SIG-M5 treated with dmso at 0.1 percent for 504 hours (cell line): Measurements from ENCODE around the gene F7.

Experiments
- DNase-seq: peaks from one replicate; lab custom pipeline; 2025; ENCODE audit not compliant: unreplicated experiment; lab: John Stamatoyannopoulos, UW

The F7 gene

DNA sequence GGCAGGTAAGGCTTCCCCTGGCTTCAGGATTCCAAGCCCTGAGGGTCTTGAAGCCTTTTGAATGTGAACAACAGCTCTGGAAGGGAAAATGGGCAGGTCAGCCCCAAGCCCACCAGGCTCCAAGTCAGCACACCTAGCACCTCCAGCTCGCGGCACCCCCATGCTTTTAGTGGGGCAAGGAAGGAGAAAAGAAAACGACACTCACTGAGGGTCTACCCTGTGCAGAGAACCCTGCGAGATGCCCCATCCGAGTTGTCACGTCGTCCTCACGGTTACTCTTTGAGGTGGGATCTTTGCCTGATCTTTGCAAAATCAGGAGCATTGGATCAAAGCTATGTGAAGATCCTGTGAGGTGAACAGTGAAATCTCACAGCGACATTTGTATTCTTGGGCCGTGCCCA, 11.3 kb downstream of the F7 start:
- DNase-seq, result no peak

DNA sequence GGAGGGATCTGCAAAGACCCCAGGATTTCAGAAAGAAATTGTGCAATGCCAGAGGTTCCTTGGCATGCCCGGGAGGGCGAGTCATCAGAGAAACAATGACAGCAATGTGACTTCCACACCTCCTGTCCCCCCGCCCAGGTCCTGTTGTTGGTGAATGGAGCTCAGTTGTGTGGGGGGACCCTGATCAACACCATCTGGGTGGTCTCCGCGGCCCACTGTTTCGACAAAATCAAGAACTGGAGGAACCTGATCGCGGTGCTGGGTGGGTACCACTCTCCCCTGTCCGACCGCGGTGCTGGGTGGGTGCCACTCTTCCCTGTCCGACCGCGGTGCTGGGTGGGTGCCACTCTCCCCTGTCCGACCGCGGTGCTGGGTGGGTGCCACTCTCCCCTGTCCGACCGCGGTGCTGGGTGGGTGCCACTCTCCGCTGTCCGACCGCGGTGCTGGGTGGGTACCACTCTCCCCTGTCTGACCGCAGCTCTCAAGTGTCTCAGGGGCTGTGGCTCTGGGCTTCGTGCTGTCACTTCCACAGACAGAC, 11.8 kb downstream of the F7 start:
- no peak for DNase-seq

DNA sequence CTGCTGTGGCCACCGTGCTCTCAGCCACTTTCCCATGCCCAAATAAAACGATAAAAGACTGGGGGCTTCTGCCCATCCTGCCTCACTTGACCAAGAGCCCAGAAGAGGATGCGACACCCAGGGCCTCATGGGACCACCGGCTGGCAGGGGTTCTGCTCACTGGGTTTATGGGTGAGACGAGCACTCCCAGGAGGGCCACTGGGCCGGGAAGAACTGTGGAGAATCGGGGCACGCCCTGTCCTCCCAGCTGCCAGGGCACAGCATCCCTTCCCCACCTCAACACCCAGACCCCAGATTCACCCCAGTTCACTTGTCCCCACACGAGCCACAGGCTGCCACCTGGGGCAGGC, 12.3 kb downstream of the F7 start:
- DNase-seq, result no peak

DNA sequence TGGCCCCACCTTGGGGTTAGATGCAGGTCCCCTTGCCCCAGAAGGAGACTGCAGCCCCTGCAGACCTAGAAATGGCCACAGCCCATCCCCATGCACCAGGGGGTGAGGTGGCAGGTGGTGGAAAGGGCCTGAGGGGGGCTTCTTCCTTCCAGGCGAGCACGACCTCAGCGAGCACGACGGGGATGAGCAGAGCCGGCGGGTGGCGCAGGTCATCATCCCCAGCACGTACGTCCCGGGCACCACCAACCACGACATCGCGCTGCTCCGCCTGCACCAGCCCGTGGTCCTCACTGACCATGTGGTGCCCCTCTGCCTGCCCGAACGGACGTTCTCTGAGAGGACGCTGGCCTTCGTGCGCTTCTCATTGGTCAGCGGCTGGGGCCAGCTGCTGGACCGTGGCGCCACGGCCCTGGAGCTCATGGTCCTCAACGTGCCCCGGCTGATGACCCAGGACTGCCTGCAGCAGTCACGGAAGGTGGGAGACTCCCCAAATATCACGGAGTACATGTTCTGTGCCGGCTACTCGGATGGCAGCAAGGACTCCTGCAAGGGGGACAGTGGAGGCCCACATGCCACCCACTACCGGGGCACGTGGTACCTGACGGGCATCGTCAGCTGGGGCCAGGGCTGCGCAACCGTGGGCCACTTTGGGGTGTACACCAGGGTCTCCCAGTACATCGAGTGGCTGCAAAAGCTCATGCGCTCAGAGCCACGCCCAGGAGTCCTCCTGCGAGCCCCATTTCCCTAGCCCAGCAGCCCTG, 12.8 kb downstream of the F7 start:
- DNase-seq, result no peak

DNA sequence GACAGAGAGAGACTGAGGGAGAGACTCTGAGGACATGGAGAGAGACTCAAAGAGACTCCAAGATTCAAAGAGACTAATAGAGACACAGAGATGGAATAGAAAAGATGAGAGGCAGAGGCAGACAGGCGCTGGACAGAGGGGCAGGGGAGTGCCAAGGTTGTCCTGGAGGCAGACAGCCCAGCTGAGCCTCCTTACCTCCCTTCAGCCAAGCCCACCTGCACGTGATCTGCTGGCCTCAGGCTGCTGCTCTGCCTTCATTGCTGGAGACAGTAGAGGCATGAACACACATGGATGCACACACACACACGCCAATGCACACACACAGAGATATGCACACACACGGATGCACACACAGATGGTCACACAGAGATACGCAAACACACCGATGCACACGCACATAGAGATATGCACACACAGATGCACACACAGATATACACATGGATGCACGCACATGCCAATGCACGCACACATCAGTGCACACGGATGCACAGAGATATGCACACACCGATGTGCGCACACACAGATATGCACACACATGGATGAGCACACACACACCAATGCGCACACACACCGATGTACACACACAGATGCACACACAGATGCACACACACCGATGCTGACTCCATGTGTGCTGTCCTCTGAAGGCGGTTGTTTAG, 13.7 kb downstream of the F7 start:
- no peak for DNase-seq

DNA sequence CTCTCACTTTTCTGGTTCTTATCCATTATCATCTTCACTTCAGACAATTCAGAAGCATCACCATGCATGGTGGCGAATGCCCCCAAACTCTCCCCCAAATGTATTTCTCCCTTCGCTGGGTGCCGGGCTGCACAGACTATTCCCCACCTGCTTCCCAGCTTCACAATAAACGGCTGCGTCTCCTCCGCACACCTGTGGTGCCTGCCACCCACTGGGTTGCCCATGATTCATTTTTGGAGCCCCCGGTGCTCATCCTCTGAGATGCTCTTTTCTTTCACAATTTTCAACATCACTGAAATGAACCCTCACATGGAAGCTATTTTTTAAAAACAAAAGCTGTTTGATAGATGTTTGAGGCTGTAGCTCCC, 14.2 kb downstream of the F7 start:
- no peak for DNase-seq

DNA sequence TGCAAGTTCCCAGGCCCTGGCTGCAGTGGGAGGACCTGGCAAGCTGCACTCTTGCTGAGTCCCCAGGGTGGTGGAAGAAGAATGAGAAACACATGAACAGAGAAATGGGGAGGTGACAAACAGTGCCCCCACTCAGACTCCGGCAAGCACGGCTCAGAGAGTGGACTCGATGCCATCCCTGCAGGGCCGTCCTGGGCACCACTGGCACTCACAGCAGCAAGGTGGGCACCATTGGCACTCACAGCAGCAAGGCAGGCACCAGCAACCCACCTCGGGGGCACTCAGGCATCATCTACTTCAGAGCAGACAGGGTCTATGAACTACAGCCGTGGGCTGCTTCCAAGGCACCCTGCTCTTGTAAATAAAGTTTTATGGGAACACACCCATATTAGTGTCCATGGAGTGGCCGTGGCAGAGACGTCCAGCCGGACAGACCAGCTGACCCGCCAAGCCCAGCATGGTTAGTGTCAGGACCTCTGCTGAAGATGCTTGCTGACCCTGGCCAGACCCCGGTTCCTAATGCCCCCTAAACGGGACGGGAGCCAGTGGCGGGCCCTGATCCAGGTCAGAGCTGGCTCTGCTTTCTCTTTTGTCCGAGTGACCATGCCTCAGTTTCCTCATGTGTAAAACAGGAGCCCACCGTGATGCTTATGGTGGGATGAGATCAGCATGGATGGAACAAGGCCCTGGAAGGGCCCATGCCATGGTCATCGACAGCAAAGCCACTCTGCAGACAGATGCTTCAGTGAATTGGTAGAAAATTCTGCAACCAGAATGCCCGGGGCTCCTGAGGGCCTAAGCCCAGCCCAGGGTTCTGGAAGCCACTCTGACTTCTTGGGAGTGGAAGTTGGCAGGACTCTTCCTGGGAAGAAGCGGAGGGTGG, 14.9 kb downstream of the F7 start:
- no peak for DNase-seq

DNA sequence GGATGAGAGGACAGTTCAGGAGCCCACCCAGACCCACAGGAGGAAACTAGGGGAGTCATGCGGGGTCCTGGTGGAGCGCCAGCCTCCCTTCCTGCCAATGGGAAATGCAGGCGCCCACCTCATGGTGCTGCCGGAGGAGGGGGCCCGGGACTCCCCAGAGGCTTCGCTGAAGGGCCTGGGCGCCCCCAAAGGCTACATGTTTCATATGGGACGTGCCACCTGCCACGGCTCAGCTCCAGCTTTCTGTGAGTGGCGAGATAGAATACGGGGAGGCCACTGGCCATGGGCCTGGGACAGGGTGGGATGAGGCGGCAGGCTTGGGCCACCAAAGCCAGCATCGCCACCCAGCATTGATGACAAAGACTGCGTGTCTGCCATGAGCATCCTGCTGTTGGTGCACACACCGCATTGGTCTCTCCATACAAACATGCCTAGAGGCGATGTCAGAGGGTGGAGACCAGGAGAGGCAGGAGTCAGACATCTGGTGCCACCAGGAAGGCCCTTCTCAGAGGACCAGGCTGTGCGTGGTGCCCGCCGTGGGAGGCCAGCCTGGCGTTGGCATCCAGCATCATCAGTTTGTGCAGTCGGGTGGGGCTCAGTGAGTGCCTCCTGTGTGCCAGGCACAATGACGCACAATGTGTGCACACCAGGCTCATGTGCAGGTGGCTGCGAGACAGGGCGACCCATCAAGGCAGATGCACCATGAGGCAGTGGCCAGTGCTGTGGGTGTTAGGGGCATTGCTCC, 15.8 kb downstream of the F7 start:
- DNase-seq, result no peak

DNA sequence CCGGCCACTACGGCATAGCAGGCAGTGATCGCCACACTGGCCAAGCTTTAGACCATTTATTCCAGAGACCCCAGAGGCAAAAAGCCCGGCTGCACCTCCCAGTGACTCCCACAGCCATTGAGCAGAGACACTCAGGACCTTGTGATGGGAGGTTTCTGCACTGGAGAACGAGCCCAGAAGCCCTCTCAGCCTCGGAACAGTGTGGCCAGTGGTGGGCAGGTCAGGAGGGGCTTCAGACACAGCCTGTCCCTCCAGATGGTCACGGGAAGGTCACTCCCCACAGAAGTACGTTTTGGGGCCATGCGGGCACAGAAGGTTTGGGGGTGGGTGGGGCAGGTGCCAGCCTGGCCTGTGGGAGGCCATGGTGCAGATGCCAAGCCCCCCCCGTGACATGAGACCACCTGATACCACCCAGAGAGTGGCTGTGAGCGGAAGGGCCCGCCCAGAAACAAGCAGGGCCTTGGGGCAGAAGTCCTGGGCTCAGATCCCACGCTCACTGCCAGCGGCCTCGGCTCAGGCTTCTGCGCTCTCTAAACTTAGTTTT, 16.4 kb downstream of the F7 start:
- no peak for DNase-seq

DNA sequence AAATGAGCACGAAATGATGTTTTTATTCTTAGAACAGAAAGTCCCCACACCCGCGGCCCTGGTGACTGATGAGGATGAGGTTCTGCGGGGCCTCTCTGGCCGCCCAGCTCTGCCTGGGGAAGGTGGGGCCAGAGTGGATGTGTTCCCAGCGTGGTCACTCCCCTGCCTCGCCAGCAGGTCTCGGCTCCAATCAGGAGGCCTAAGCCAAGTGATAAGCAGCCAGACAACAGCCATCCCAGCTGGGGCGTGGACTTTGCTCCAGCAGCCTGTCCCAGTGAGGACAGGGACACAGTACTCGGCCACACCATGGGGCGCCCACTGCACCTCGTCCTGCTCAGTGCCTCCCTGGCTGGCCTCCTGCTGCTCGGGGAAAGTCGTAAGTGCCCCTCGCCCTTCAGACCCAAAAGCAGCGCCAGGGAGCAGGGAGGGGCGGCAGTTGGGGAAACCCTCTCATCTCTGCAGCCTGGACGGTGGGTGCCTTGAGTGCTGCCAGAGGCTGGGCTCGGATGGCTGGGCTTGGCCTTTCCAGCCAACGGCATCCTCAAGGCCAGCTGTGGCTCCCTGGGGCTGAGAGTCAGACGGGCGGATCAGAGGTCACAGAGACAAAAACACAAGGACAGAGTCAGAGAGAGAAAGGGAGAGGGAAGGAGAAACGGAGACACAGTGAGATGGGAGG, 17.1 kb downstream of the F7 start, which contains the start of gene F10:
F10 (plus strand) TSS at position 250 of the 676 bp plus-strand sequence; CDS start at position 307, 57 bp downstream.
- no peak for DNase-seq

DNA sequence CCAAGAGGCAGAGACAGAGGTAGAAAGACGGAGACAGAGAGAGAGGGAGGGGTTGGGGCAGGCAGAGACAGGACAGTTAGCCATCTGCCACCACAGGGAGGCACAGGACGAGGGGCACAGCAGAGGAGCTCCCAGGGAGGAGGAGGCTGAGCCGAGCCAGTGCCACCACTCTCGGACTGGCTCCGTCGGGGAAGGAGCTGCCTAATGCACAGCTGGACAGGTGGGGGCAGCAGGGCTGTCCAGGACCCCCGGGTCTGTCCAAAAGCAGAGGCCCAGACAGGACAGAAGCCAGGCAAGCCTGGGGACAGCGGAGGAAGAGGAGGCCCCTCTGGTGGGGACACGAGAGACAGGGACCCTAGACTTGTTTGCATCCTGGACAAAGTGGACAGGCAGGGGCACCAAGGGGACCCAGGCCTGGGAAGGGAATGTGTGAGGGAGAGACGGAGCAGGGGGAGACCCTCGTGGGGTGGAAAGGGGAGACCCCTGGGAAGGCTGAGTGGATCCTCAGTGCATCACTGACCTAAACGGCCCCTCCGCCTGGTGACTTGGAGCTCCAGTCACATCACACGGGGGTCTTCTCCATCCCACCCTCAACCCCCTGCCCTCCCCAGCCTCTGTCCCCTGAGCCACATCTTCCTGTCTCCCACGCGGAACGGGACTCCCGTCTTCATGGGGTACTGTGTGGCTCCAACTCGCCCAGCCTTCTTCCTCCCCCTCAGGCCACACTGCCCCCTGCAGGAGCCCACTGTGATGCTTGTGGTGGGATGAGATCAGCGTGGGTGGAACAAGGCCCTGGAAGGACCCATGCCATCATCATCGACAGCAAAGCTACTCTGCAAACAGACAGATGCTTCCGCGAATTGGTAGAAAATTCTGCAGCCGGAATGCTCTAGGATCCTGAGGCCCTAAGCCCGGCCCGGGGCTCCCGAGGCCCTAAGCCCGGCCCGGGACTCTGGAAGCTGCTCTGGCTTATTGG, 17.9 kb downstream of the F7 start:
- no peak for DNase-seq

DNA sequence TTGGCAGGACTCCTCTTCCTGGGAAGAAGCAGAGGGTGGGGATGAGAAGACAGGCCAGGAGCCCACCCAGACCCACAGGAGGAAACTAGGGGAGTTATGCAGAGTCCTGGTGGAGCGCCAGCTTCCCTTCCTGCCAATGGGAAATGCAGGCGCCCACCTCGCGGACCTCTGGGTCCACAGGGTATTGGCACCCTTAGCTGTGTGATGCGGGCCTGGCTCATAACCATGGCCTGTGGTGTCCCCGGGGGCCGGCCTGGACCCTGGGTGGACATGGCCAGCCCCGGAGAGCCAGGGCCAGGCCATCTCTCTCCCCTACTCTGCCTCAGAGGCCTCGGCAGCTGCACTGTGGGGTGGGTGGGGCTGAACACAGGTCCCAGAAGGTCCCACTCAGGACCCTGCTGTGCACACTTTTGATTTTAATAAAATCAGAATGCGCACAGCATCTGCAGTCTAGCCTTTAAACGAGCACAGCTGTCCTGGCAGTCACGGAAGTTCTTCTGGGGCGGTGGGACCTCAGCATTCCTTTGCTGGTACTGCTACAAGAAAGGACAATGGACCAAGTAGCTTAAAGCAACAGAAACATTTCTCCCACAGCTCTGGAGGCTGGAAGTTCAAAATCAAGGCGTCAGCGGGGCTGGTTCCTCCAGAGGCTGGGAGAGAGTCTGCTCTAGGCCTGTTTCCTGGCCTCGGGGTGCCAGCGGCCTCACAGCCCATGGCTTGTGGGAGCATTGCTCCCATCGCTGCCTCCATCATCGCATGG, 18.8 kb downstream of the F7 start:
- DNase-seq, result no peak

DNA sequence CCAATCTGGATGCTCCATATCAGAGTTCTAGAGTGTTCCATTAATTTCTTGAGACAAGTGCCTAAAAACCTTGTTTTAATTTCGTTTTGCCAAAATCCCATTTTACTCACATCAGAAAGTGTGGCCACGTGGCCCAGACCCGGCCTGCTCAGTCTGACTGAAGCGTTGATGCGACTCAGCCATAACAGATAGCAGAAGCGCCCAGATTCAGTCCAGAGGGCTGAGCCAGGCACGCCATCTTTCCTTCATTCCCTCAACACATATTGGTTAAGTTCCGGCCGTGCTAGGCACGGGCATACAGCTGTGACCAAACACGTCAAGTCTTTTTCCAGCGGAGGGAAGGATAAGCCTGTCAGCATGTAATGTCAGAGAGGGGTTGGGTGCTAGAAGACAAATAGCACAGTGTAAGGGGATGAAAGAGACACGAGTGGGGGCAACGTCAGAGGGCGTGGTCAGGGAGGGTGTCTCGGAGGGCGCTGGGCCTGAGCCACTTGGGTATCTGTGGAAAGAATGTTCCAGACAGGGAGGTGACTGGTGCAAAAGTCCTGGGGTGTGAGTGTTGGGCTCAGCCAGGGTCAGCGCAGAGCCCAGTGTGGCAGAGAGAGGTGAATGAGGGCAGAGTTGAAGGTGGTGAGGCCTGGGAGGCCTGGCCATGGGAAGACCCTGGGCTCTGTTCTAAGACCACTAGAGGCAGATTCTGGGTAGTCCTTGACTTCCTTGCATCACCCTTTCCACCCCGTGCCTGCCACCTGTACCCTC, 20.1 kb downstream of the F7 start:
- DNase-seq, result no peak

DNA sequence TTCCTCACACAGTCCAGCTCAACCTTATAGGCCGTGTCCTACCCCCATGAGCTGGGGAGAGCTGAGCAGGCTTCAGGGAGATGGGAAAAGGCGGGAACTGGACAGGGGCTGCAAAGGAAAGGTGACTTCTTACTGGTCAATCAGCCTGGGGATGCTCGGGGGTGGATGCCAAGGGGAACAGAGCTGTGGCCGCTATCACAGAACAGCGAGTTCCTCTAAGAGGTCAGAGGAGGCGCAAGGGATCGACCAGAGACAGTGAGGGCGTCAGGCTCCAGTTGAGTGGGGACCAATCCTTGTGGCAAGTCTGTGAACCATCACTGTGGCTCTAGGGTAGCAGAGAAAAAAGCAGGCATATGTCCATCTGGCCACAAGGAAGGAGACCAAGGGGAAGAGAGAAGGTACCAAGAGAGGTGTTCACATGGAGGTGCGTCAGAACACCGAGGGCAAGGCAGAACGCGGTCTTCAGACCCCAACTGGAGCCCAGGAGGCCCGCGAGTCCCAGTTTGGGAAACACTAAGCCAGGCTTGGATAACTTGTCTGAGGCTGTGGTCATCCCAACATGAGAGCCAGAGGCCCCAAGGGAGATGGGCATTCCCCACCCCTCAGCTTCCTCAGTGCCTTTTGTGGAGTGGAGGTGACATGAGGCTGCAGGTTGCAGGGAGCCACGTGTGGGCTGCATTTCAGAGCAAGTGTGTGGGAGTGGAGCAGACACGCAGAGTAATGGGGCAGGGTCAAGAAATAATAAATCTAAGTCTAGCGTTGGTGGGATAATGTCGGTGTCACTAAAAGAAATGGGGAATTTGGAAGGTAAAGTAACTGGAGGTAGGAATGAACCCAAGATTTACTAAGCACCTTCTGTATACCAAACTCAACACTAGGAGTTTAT, 20.9 kb downstream of the F7 start:
- no peak for DNase-seq

DNA sequence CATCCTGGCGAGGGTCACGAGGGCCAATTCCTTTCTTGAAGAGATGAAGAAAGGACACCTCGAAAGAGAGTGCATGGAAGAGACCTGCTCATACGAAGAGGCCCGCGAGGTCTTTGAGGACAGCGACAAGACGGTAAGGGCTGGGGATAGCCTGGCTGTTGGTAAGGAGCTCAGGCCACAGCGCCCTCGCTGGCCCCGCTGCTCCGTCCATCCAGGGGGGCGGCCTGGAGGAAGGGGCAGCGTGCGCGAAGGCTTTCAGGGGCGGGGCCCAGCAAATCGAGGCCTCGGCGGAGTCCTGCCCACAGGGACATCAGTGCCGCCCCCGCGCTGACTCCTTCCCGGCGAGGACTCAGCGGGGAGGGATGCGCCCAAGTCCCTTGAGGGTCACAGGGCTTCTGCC, 23.9 kb downstream of the F7 start:
- DNase-seq, result no peak

DNA sequence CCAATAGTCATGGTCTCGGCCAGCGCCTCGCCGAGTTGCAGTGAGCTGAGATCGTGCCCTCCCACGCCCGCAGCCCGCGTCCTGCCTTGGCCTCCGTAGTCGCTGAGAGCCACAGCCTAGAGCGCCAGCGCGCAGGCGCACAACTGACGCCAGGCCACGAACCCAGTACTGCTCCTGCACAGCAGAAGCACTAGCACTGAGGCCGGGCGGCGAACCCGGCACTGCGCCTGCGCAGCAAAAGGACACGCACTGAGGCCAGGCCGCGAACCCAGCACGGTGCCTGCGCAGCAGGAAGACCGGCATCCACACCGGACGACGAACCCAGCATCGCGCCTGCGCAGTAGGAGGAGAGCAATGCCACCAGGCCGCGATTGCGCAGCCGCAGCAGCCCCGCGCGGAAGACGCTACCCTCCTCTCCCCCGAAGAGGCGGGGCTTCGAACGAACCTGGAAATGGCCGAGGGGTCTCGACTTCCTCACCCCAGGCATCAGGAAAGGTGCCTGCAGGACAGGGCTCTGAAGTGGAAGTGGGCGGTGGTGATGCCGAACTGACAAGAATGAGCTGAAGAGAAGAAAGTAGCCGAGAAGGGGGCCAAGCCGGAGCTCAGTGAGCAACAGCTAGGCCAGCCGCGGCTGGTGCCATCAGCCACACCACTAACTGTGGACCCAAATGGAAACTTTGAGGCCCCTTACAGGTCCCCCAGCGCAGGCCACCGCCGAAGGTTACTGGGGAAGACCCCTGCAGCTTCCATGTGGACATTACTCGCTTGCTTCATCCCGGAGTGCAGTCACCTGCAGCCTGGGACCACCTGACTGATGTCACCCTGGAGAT, 24.5 kb downstream of the F7 start:
- no peak for DNase-seq
